SJSA1 (cell line): ENCODE measurements around the gene LLGL1. TPM values are rescaled to one million over a fixed set of nuclear protein-coding genes. Genes with fewer than 3 reads are reported as not detected.
"Not testable (repeated sequence)": the region's sequence is repeated elsewhere in the genome, so short reads cannot be mapped to it uniquely, and the experiment has no call there.

Experiments used
- DNase-seq, 2 experiments: peaks; one replicate each; pipeline ENCODE4 v3.0.0-alpha.2; 2015 to 2020; ENCODE audit warnings: low spot score in 2 of 2, low read depth in 1 of 2
- H3K27ac ChIP-seq: fragments of 250-450 bp; sonication (Bioruptor Pico); 2 replicates; pipeline ENCODE4 v1.5.1; 2020; ENCODE audit warnings: mild to moderate bottlenecking, moderate library complexity
- H3K27me3 ChIP-seq: fragments of 250-450 bp; sonication (Bioruptor Pico); replicated peaks from 2 replicates; pipeline ENCODE4 v1.5.1; 2020; ENCODE audit warnings: mild to moderate bottlenecking, moderate library complexity
- H3K36me3 ChIP-seq: fragments of 250-450 bp; sonication (Bioruptor Pico); 2 replicates; pipeline ENCODE4 v1.5.1; 2020; ENCODE audit warnings: mild to moderate bottlenecking
- H3K4me1 ChIP-seq: fragments of 250-450 bp; sonication (Bioruptor Pico); replicated peaks from 2 replicates; pipeline ENCODE4 v1.6.1; 2021; ENCODE audit warnings: mild to moderate bottlenecking
- H3K4me3 ChIP-seq: fragments of 250-450 bp; sonication (Bioruptor Pico); 2 replicates; pipeline ENCODE4 v1.5.1; 2020; ENCODE audit warnings: mild to moderate bottlenecking
- H3K9me3 ChIP-seq: fragments of 250-450 bp; sonication (Bioruptor Pico); replicated peaks from 2 replicates; pipeline ENCODE4 v1.5.1; 2020; ENCODE audit warnings: mild to moderate bottlenecking
- total RNA-seq: library from RNA; depleted of rRNA; stranded (reverse); fragments of >200 nt; shearing (Covaris generic); gene quantifications from 2 replicates; pipeline ENCODE4 v1.2.3, GENCODE V29; 2014

The LLGL1 gene
- total RNA-seq, 1 experiment from 2014 or later, result 19.3 TPM

- Histone ChIP-seq H3K4me3 (no peak overlapping the region), H3K36me3 (peaks cover 66% of the 10 kb centered on the region), H3K27me3 (no peaks in the 10 kb centered on the region), H3K27ac (no peak overlapping the region), H3K4me1 (no peaks in the 10 kb centered on the region), H3K9me3 (no peaks in the 10 kb centered on the region)
- no peak for DNase-seq
Measured at GRCh38 chr17:18203308-18203707, 22.1 kb upstream of the LLGL1 start.

- Histone ChIP-seq H3K27ac (no peak overlapping the region), H3K36me3 (peaks cover 61% of the 10 kb centered on the region), H3K4me1 (no peaks in the 10 kb centered on the region), H3K4me3 (no peak overlapping the region), H3K27me3 (no peaks in the 10 kb centered on the region), H3K9me3 (no peaks in the 10 kb centered on the region)
- no peak for DNase-seq
Measured at GRCh38 chr17:18205861-18206260, 19.6 kb upstream of the LLGL1 start.

GRCh38 chr17:18206962-18207361 lies 18.5 kb upstream of the LLGL1 start:
- no peaks in the 10 kb centered on the region for H3K9me3 ChIP-seq
- no peaks in the 10 kb centered on the region for H3K27me3 ChIP-seq
- H3K4me1 ChIP-seq, result no peaks in the 10 kb centered on the region
- no peak overlapping the region for H3K4me3 ChIP-seq
- no peak overlapping the region for H3K27ac ChIP-seq
- peaks cover 60% of the 10 kb centered on the region for H3K36me3 ChIP-seq
- DNase-seq, result no peak

GRCh38 chr17:18208092-18208491 lies 17.3 kb upstream of the LLGL1 start:
- no peaks in the 10 kb centered on the region for H3K9me3 ChIP-seq
- H3K36me3 ChIP-seq, result peaks cover 56% of the 10 kb centered on the region
- no peak for DNase-seq
- H3K4me1 ChIP-seq, result no peaks in the 10 kb centered on the region
- H3K4me3 ChIP-seq, result no peak overlapping the region
- no peak overlapping the region for H3K27ac ChIP-seq
- no peaks in the 10 kb centered on the region for H3K27me3 ChIP-seq

- Histone ChIP-seq H3K36me3 (peaks cover 13% of the 10 kb centered on the region), H3K9me3 (0 out of 2 replicates have a peak, but pooled peaks cover 2% of the 10 kb centered on the region), H3K27me3 (no peaks in the 10 kb centered on the region), H3K27ac (no peak overlapping the region), H3K4me1 (no peaks in the 10 kb centered on the region), H3K4me3 (no peak overlapping the region)
- no peak for DNase-seq
Measured at GRCh38 chr17:18213666-18214270, 11.7 kb upstream of the LLGL1 start.

GRCh38 chr17:18216906-18217305 lies 8.5 kb upstream of the LLGL1 start:
- not testable (repeated sequence) for H3K27ac ChIP-seq, H3K4me3 ChIP-seq, H3K27me3 ChIP-seq, H3K36me3 ChIP-seq, H3K9me3 ChIP-seq, DNase-seq
- H3K4me1 ChIP-seq, result peaks cover 14% of the 10 kb centered on the region

GRCh38 chr17:18217412-18218015 lies 7.9 kb upstream of the LLGL1 start:
- peaks cover 14% of the 10 kb centered on the region for H3K4me1 ChIP-seq
- DNase-seq, result peak; percentile 56 to 61
- H3K9me3 ChIP-seq, result 0 out of 2 replicates have a peak, but pooled peaks cover 2% of the 10 kb centered on the region
- H3K4me3 ChIP-seq, result no peak overlapping the region
- H3K27ac ChIP-seq, result no peak overlapping the region
- H3K36me3 ChIP-seq, result no peaks in the 10 kb centered on the region
- no peaks in the 10 kb centered on the region for H3K27me3 ChIP-seq

- no peaks in the 10 kb centered on the region for H3K36me3 ChIP-seq
- H3K27ac ChIP-seq, result no peak overlapping the region
- DNase-seq, result no peak
- H3K4me1 ChIP-seq, result peaks cover 14% of the 10 kb centered on the region
- H3K27me3 ChIP-seq, result no peaks in the 10 kb centered on the region
- H3K4me3 ChIP-seq, result no peak overlapping the region
- H3K9me3 ChIP-seq, result 0 out of 2 replicates have a peak, but pooled peaks cover 2% of the 10 kb centered on the region
Measured at GRCh38 chr17:18218756-18219415, 6.5 kb upstream of the LLGL1 start.

GRCh38 chr17:18224053-18224386 lies 1.4 kb upstream of the LLGL1 start:
- no peak overlapping the region for H3K27ac ChIP-seq
- no peaks in the 10 kb centered on the region for H3K36me3 ChIP-seq
- peaks cover 31% of the 10 kb centered on the region for H3K4me1 ChIP-seq
- DNase-seq, result no peak
- no peaks in the 10 kb centered on the region for H3K27me3 ChIP-seq
- H3K4me3 ChIP-seq, result no peak overlapping the region
- no peaks in the 10 kb centered on the region for H3K9me3 ChIP-seq

- no peaks in the 10 kb centered on the region for H3K36me3 ChIP-seq
- no peaks in the 10 kb centered on the region for H3K9me3 ChIP-seq
- H3K27ac ChIP-seq, result peak overlapping the region; percentile 38; the same call in 1 of the 2 replicates
- H3K27me3 ChIP-seq, result no peaks in the 10 kb centered on the region
- DNase-seq, result no peak
- peak overlapping the region; percentile 69 for H3K4me3 ChIP-seq
- H3K4me1 ChIP-seq, result peaks cover 31% of the 10 kb centered on the region
Measured at GRCh38 chr17:18224387-18225120, 881 bp upstream of the LLGL1 start.

- Histone ChIP-seq H3K4me3 (peak overlapping the region; percentile 69), H3K9me3 (no peaks in the 10 kb centered on the region), H3K4me1 (peaks cover 27% of the 10 kb centered on the region), H3K27me3 (no peaks in the 10 kb centered on the region), H3K36me3 (no peaks in the 10 kb centered on the region), H3K27ac (no peak overlapping the region; the same call in 1 of the 2 replicates)
- peak in 1 of 2 experiments; percentile 34 for DNase-seq
Measured at GRCh38 chr17:18225642-18226283, 328 bp downstream of the LLGL1 start.

GRCh38 chr17:18226284-18226945 lies 980 bp downstream of the LLGL1 start:
- DNase-seq, result no peak
- Histone ChIP-seq H3K4me1 (peaks cover 21% of the 10 kb centered on the region), H3K4me3 (peak overlapping the region; percentile 69), H3K9me3 (no peaks in the 10 kb centered on the region), H3K36me3 (no peaks in the 10 kb centered on the region), H3K27ac (no peak overlapping the region), H3K27me3 (no peaks in the 10 kb centered on the region)

GRCh38 chr17:18227635-18228034 lies 2.2 kb downstream of the LLGL1 start:
- no peak overlapping the region for H3K4me3 ChIP-seq
- no peaks in the 10 kb centered on the region; the same call in 1 of the 2 replicates for H3K36me3 ChIP-seq
- no peak for DNase-seq
- no peaks in the 10 kb centered on the region for H3K27me3 ChIP-seq
- no peaks in the 10 kb centered on the region for H3K9me3 ChIP-seq
- H3K27ac ChIP-seq, result no peak overlapping the region
- H3K4me1 ChIP-seq, result peaks cover 18% of the 10 kb centered on the region
